Measurements from ENCODE around the gene SLC7A5. TPM values are rescaled to one million over a fixed set of nuclear protein-coding genes. Genes with fewer than 3 reads are reported as not detected.

Gene SLC7A5
- total RNA-seq, 4 donors from 2014 or later, result 3.3 to 17.7 (median 4.3) TPM

GRCh38 chr16:87780385-87780989 lies 88.8 kb downstream of the SLC7A5 start:
- H3K27me3 ChIP-seq, result peaks cover 0 to 12% (median 0%) of the 10 kb centered on the region in 4 donors
- H3K4me1 ChIP-seq, result peaks cover 14 to 28% (median 22%) of the 10 kb centered on the region in 4 donors
- intact Hi-C loops (cut with DNase I), result no loop called here
- DNase-seq (ENCODE audit: extremely low spot score), result no peak
- 83% methylated on average over 10 of the region's 10 CpGs for WGBS
- no peaks in the 10 kb centered on the region for H3K36me3 ChIP-seq
- no peak overlapping the region for H3K4me3 ChIP-seq
- TF ChIP-seq POLR2AphosphoS5 (IDR thresholded peaks at IDR 0.05), result no peak
- no peak for TF ChIP-seq CTCF (IDR thresholded peaks at IDR 0.05)
- no peak for TF ChIP-seq POLR2A (IDR thresholded peaks at IDR 0.05; ENCODE audit: low read depth)
- TF ChIP-seq EP300 (IDR thresholded peaks at IDR 0.05), result no peak
- no peak overlapping the region for H3K27ac ChIP-seq (replicated peaks in 1 of 4)
- no peaks in the 10 kb centered on the region for H3K9me3 ChIP-seq

Small RNAs within 50 kb of the gene (small RNA-seq; reads per million reads assigned to genes)
- 0 reads per million in 3 donors for gene MIR6775

Other genes starting within 250 kb of the SLC7A5 start
- 10 to 100 TPM; 22.2 to 41.5 (median 31.4) TPM for gene KLHDC4, start 103.5 kb downstream of the SLC7A5 start, total RNA-seq
- not detected for gene CA5A, start 67.0 kb upstream of the SLC7A5 start, total RNA-seq
- gene BANP, start 81.9 kb upstream of the SLC7A5 start, total RNA-seq, result 10 to 100 TPM; 18.9 to 33.6 (median 28.2) TPM

Data from esophagus muscularis mucosa (tissue), 4 donors.